Superior temporal gyrus (tissue), 1 donor: ENCODE measurements around the gene PAFAH1B1.

Experiments used
- DNase-seq: peaks from one replicate; pipeline ENCODE4 v3.0.0-alpha.2; 2016; ENCODE audit errors: extremely low spot score

PAFAH1B1 gene

GRCh38 chr17:2722611-2723010 is 129.2 kb downstream of the PAFAH1B1 start:
- DNase-seq, result no peak

- DNase-seq, result no peak
These were observed 130.1 kb downstream of the PAFAH1B1 start for GRCh38 chr17:2723505-2723996.

- no peak for DNase-seq
These were observed 130.7 kb downstream of the PAFAH1B1 start for GRCh38 chr17:2723997-2724783.

- DNase-seq, result no peak
These were observed 131.3 kb downstream of the PAFAH1B1 start for GRCh38 chr17:2724784-2725164.

GRCh38 chr17:2730764-2731353 is 137.4 kb downstream of the PAFAH1B1 start:
- DNase-seq, result no peak

- DNase-seq, result no peak
These were observed 138.4 kb downstream of the PAFAH1B1 start for GRCh38 chr17:2731807-2732206.

- no peak for DNase-seq
These were observed 141.5 kb downstream of the PAFAH1B1 start for GRCh38 chr17:2734939-2735338.
